ENCODE measurements around the gene LRFN2.

LRFN2 gene

GRCh38 chr6:40472353-40472752 is 114.8 kb downstream of the LRFN2 start:
- no peak for TF ChIP-seq JUND (IDR thresholded peaks at IDR 0.05; ENCODE audit: low read depth)
- in situ Hi-C loops (cut with HindIII; ENCODE audit: low pct_unique_long_range_greater_than_20kb, low sequenced_read_pairs), result no loop called here
- DNase-seq (ENCODE audit: low read depth in 1 of 2, low spot score in 1 of 2), result no peak

- in situ Hi-C loops (cut with HindIII; ENCODE audit: low pct_unique_long_range_greater_than_20kb, low sequenced_read_pairs), result no loop called here
- TF ChIP-seq JUND (IDR thresholded peaks at IDR 0.05; ENCODE audit: low read depth), result no peak
- no peak for DNase-seq (ENCODE audit: low read depth in 1 of 2, low spot score in 1 of 2)
These were observed 115.9 kb downstream of the LRFN2 start for GRCh38 chr6:40471243-40471642.

- in situ Hi-C loops (cut with HindIII; ENCODE audit: low pct_unique_long_range_greater_than_20kb, low sequenced_read_pairs), result no loop called here
- no peak for TF ChIP-seq JUND (IDR thresholded peaks at IDR 0.05; ENCODE audit: low read depth)
- DNase-seq (ENCODE audit: low read depth in 1 of 2, low spot score in 1 of 2), result no peak
These were observed 117.8 kb downstream of the LRFN2 start for GRCh38 chr6:40469323-40469722.

- in situ Hi-C loops (cut with HindIII; ENCODE audit: low pct_unique_long_range_greater_than_20kb, low sequenced_read_pairs), result no loop called here
- DNase-seq (ENCODE audit: low read depth in 1 of 2, low spot score in 1 of 2), result no peak
- TF ChIP-seq JUND (IDR thresholded peaks at IDR 0.05; ENCODE audit: low read depth), result no peak
These were observed 120.1 kb downstream of the LRFN2 start for GRCh38 chr6:40466986-40467539.

- in situ Hi-C loops (cut with HindIII; ENCODE audit: low pct_unique_long_range_greater_than_20kb, low sequenced_read_pairs), result no loop called here
- TF ChIP-seq JUND (IDR thresholded peaks at IDR 0.05; ENCODE audit: low read depth), result no peak
- no peak for DNase-seq (ENCODE audit: low read depth in 1 of 2, low spot score in 1 of 2)
These were observed 125.5 kb downstream of the LRFN2 start for GRCh38 chr6:40461643-40462042.

- in situ Hi-C loops (cut with HindIII; ENCODE audit: low pct_unique_long_range_greater_than_20kb, low sequenced_read_pairs), result no loop called here
- DNase-seq (ENCODE audit: low read depth in 1 of 2, low spot score in 1 of 2), result peak in 1 of 2 experiments; percentile 27
- TF ChIP-seq JUND (IDR thresholded peaks at IDR 0.05; ENCODE audit: low read depth), result no peak
These were observed 126.8 kb downstream of the LRFN2 start for GRCh38 chr6:40460380-40460779.

- in situ Hi-C loops (cut with HindIII; ENCODE audit: low pct_unique_long_range_greater_than_20kb, low sequenced_read_pairs), result no loop called here
- TF ChIP-seq JUND (IDR thresholded peaks at IDR 0.05; ENCODE audit: low read depth), result no peak
- no peak for DNase-seq (ENCODE audit: low read depth in 1 of 2, low spot score in 1 of 2)
These were observed 129.9 kb downstream of the LRFN2 start for GRCh38 chr6:40457261-40457660.

- no peak for TF ChIP-seq JUND (IDR thresholded peaks at IDR 0.05; ENCODE audit: low read depth)
- in situ Hi-C loops (cut with HindIII; ENCODE audit: low pct_unique_long_range_greater_than_20kb, low sequenced_read_pairs), result no loop called here
- no peak for DNase-seq (ENCODE audit: low read depth in 1 of 2, low spot score in 1 of 2)
These were observed 130.7 kb downstream of the LRFN2 start for GRCh38 chr6:40456390-40457013.

GRCh38 chr6:40455686-40456389 is 131.3 kb downstream of the LRFN2 start:
- in situ Hi-C loops (cut with HindIII; ENCODE audit: low pct_unique_long_range_greater_than_20kb, low sequenced_read_pairs), result no loop called here
- DNase-seq (ENCODE audit: low read depth in 1 of 2, low spot score in 1 of 2), result no peak
- no peak for TF ChIP-seq JUND (IDR thresholded peaks at IDR 0.05; ENCODE audit: low read depth)

- in situ Hi-C loops (cut with HindIII; ENCODE audit: low pct_unique_long_range_greater_than_20kb, low sequenced_read_pairs), result no loop called here
- DNase-seq (ENCODE audit: low read depth in 1 of 2, low spot score in 1 of 2), result no peak
- TF ChIP-seq JUND (IDR thresholded peaks at IDR 0.05; ENCODE audit: low read depth), result no peak
These were observed 136.7 kb downstream of the LRFN2 start for GRCh38 chr6:40450483-40450882.

- DNase-seq (ENCODE audit: low read depth in 1 of 2, low spot score in 1 of 2), result no peak
These were observed 142.4 kb downstream of the LRFN2 start for GRCh38 chr6:40444811-40445210.

GRCh38 chr6:40444312-40444711 is 142.9 kb downstream of the LRFN2 start:
- no peak for DNase-seq (ENCODE audit: low read depth in 1 of 2, low spot score in 1 of 2)
- TF ChIP-seq JUND (IDR thresholded peaks at IDR 0.05; ENCODE audit: low read depth), result no peak
- in situ Hi-C loops (cut with HindIII; ENCODE audit: low pct_unique_long_range_greater_than_20kb, low sequenced_read_pairs), result no loop called here

More at GRCh38 chr6:40444811-40445210, 142.4 kb downstream of the LRFN2 start:
- in situ Hi-C loops (cut with HindIII; ENCODE audit: low pct_unique_long_range_greater_than_20kb, low sequenced_read_pairs), result no loop called here
- no peak for TF ChIP-seq JUND (IDR thresholded peaks at IDR 0.05; ENCODE audit: low read depth)

GRCh38 chr6:40443842-40444241 is 143.3 kb downstream of the LRFN2 start:
- in situ Hi-C loops (cut with HindIII; ENCODE audit: low pct_unique_long_range_greater_than_20kb, low sequenced_read_pairs), result no loop called here
- TF ChIP-seq JUND (IDR thresholded peaks at IDR 0.05; ENCODE audit: low read depth), result no peak
- DNase-seq (ENCODE audit: low read depth in 1 of 2, low spot score in 1 of 2), result no peak

Measured in T47D (cell line).